GM19351 (cell line): ENCODE results near the gene PRTN3.

Source experiments
- ATAC-seq: cut with Tn5 transposase; IDR thresholded peaks from one replicate; pipeline ENCODE4 v1.9.1; 2021; ENCODE audit warnings: mild to moderate bottlenecking, moderate library complexity; ENCODE audit not compliant: unreplicated experiment

Gene PRTN3

GRCh38 chr19:861756-862580, 21.2 kb downstream of the PRTN3 start:
- ATAC-seq: no peak

- no peak for ATAC-seq
These were observed 21.9 kb downstream of the PRTN3 start for GRCh38 chr19:862581-863314.

GRCh38 chr19:863315-863620, 22.5 kb downstream of the PRTN3 start:
- ATAC-seq: no peak

- no peak for ATAC-seq
These were observed 26.0 kb downstream of the PRTN3 start for GRCh38 chr19:866769-867300.

GRCh38 chr19:867301-867793, 26.5 kb downstream of the PRTN3 start:
- no peak for ATAC-seq

GRCh38 chr19:867855-868457, 27.2 kb downstream of the PRTN3 start:
- no peak for ATAC-seq

- no peak for ATAC-seq
These were observed 27.9 kb downstream of the PRTN3 start for GRCh38 chr19:868458-869244.

- no peak for ATAC-seq
These were observed 28.7 kb downstream of the PRTN3 start for GRCh38 chr19:869245-870177.

GRCh38 chr19:870314-870713, 29.5 kb downstream of the PRTN3 start:
- no peak for ATAC-seq

- no peak for ATAC-seq
These were observed 30.2 kb downstream of the PRTN3 start for GRCh38 chr19:870963-871401.

GRCh38 chr19:871446-872265, 30.9 kb downstream of the PRTN3 start:
- no peak for ATAC-seq

GRCh38 chr19:872266-872951, 31.6 kb downstream of the PRTN3 start:
- ATAC-seq: peak; percentile 51

GRCh38 chr19:873084-873483, 32.3 kb downstream of the PRTN3 start:
- ATAC-seq: no peak

GRCh38 chr19:873561-874041, 32.8 kb downstream of the PRTN3 start:
- no peak for ATAC-seq

GRCh38 chr19:875265-875879, 34.6 kb downstream of the PRTN3 start:
- no peak for ATAC-seq

- ATAC-seq: no peak
These were observed 35.3 kb downstream of the PRTN3 start for GRCh38 chr19:876089-876488.

GRCh38 chr19:876780-877314, 36.0 kb downstream of the PRTN3 start:
- ATAC-seq: no peak
